ENCODE data around the gene RAP2A.

GRCh38 chr13:97388373-97388772 is 45.6 kb upstream of the RAP2A start:
- TF ChIP-seq CTCF (IDR thresholded peaks at IDR 0.05; ENCODE audit: low read length) (no peak), EZH2 (IDR thresholded peaks at IDR 0.05; ENCODE audit: borderline replicate concordance, low read length) (no peak)
